Dendritic cell treated with granulocyte-macrophage colony-stimulating factor and Interleukin-4, amounts not matched to agents 40 ng/mL and 50 ng/mL, for 4 days (primary cell): ENCODE measurements around the gene HOPX.
"Not testable (repeated sequence)": the region's sequence is repeated elsewhere in the genome, so short reads cannot be mapped to it uniquely, and the experiment has no call there.

Source experiments
- H3K27ac Mint-ChIP-seq: one replicate; pipeline ENCODE4 v1.8.0; 2022; ENCODE audit warnings: mild to moderate bottlenecking, mixed read lengths
- H3K27me3 Mint-ChIP-seq: one replicate; pipeline ENCODE4 v1.8.0; 2022; ENCODE audit warnings: mild to moderate bottlenecking, mixed read lengths
- H3K36me3 Mint-ChIP-seq: one replicate; pipeline ENCODE4 v1.8.0; 2022; ENCODE audit warnings: low read depth, mixed read lengths
- H3K4me1 Mint-ChIP-seq: one replicate; pipeline ENCODE4 v1.8.0; 2022; ENCODE audit warnings: low read depth, mixed read lengths
- H3K4me3 Mint-ChIP-seq: one replicate; pipeline ENCODE4 v1.8.0; 2022; ENCODE audit warnings: mild to moderate bottlenecking, moderate library complexity, mixed read lengths
- H3K9me3 Mint-ChIP-seq: one replicate; pipeline ENCODE4 v1.8.0; 2022; ENCODE audit warnings: mixed read lengths
- intact Hi-C: fragments of 100-400 bp; cut with micrococcal nuclease; formaldehyde crosslinking; loops from one replicate; pipeline ENCODE4 v1.15.0; 2022

HOPX gene

GRCh38 chr4:56699537-56700105 lies 18.5 kb upstream of the HOPX start:
- Mint-ChIP-seq H3K4me1 (peaks cover 11% of the 10 kb centered on the region), H3K36me3 (no peaks in the 10 kb centered on the region), H3K4me3 (no peak overlapping the region), H3K27me3 (no peaks in the 10 kb centered on the region), H3K9me3 (no peaks in the 10 kb centered on the region), H3K27ac (no peak overlapping the region)
- intact Hi-C loops, result no loop called here

- no peak overlapping the region for H3K4me3 Mint-ChIP-seq
- no peaks in the 10 kb centered on the region for H3K9me3 Mint-ChIP-seq
- H3K27me3 Mint-ChIP-seq, result no peaks in the 10 kb centered on the region
Observed at GRCh38 chr4:56698329-56698728, 17.2 kb upstream of the HOPX start.

GRCh38 chr4:56696056-56696455 lies 15.0 kb upstream of the HOPX start:
- H3K27me3 Mint-ChIP-seq, result peaks cover 2% of the 10 kb centered on the region
- H3K36me3 Mint-ChIP-seq, result no peaks in the 10 kb centered on the region
- H3K27ac Mint-ChIP-seq, result no peak overlapping the region
- peaks cover 6% of the 10 kb centered on the region for H3K4me1 Mint-ChIP-seq
- intact Hi-C loops, result no loop called here
- H3K9me3 Mint-ChIP-seq, result no peaks in the 10 kb centered on the region
- no peak overlapping the region for H3K4me3 Mint-ChIP-seq

More at GRCh38 chr4:56698329-56698728, 17.2 kb upstream of the HOPX start:
- H3K36me3 Mint-ChIP-seq, result no peaks in the 10 kb centered on the region
- H3K27ac Mint-ChIP-seq, result no peak overlapping the region
- intact Hi-C loops, result no loop called here
- peaks cover 6% of the 10 kb centered on the region for H3K4me1 Mint-ChIP-seq

- H3K9me3 Mint-ChIP-seq, intact Hi-C loops, H3K27me3 Mint-ChIP-seq, H3K36me3 Mint-ChIP-seq, H3K27ac Mint-ChIP-seq, H3K4me3 Mint-ChIP-seq, H3K4me1 Mint-ChIP-seq: not testable (repeated sequence)
Observed at GRCh38 chr4:56693476-56693875, 12.4 kb upstream of the HOPX start.

- no peak overlapping the region for H3K4me3 Mint-ChIP-seq
- intact Hi-C loops, result no loop called here
- H3K27ac Mint-ChIP-seq, result no peak overlapping the region
- peaks cover 2% of the 10 kb centered on the region for H3K27me3 Mint-ChIP-seq
- H3K4me1 Mint-ChIP-seq, result peaks cover 6% of the 10 kb centered on the region
- no peaks in the 10 kb centered on the region for H3K36me3 Mint-ChIP-seq
- H3K9me3 Mint-ChIP-seq, result no peaks in the 10 kb centered on the region
Observed at GRCh38 chr4:56692576-56692975, 11.5 kb upstream of the HOPX start.

- H3K27me3 Mint-ChIP-seq, result peaks cover 2% of the 10 kb centered on the region
- intact Hi-C loops, result no loop called here
- no peaks in the 10 kb centered on the region for H3K4me1 Mint-ChIP-seq
- no peak overlapping the region for H3K27ac Mint-ChIP-seq
- no peaks in the 10 kb centered on the region for H3K36me3 Mint-ChIP-seq
- no peaks in the 10 kb centered on the region for H3K9me3 Mint-ChIP-seq
- no peak overlapping the region for H3K4me3 Mint-ChIP-seq
Observed at GRCh38 chr4:56691425-56691824, 10.3 kb upstream of the HOPX start.

GRCh38 chr4:56690393-56690792 lies 9.3 kb upstream of the HOPX start:
- H3K36me3 Mint-ChIP-seq, result no peaks in the 10 kb centered on the region
- no peak overlapping the region for H3K4me3 Mint-ChIP-seq
- no peak overlapping the region for H3K27ac Mint-ChIP-seq
- H3K9me3 Mint-ChIP-seq, result no peaks in the 10 kb centered on the region
- H3K4me1 Mint-ChIP-seq, result no peaks in the 10 kb centered on the region
- H3K27me3 Mint-ChIP-seq, result peaks cover 2% of the 10 kb centered on the region
- intact Hi-C loops, result no loop called here

GRCh38 chr4:56689201-56689969 lies 8.3 kb upstream of the HOPX start:
- H3K36me3 Mint-ChIP-seq, result no peaks in the 10 kb centered on the region
- intact Hi-C loops, result no loop called here
- no peak overlapping the region for H3K4me3 Mint-ChIP-seq
- H3K27ac Mint-ChIP-seq, result no peak overlapping the region
- H3K9me3 Mint-ChIP-seq, result no peaks in the 10 kb centered on the region
- H3K4me1 Mint-ChIP-seq, result peaks cover 4% of the 10 kb centered on the region
- peaks cover 2% of the 10 kb centered on the region for H3K27me3 Mint-ChIP-seq

GRCh38 chr4:56688094-56688647 lies 7.1 kb upstream of the HOPX start:
- peaks cover 2% of the 10 kb centered on the region for H3K27me3 Mint-ChIP-seq
- peaks cover 7% of the 10 kb centered on the region for H3K4me1 Mint-ChIP-seq
- H3K9me3 Mint-ChIP-seq, result no peaks in the 10 kb centered on the region
- H3K36me3 Mint-ChIP-seq, result no peaks in the 10 kb centered on the region
- no peak overlapping the region for H3K4me3 Mint-ChIP-seq
- no peak overlapping the region for H3K27ac Mint-ChIP-seq
- intact Hi-C loops, result no loop called here

GRCh38 chr4:56686537-56687231 lies 5.6 kb upstream of the HOPX start:
- Mint-ChIP-seq H3K4me3 (no peak overlapping the region), H3K4me1 (peaks cover 13% of the 10 kb centered on the region), H3K36me3 (no peaks in the 10 kb centered on the region), H3K27me3 (peaks cover 5% of the 10 kb centered on the region), H3K27ac (no peak overlapping the region), H3K9me3 (no peaks in the 10 kb centered on the region)
- intact Hi-C loops, result no loop called here

- Mint-ChIP-seq H3K27me3 (peaks cover 3% of the 10 kb centered on the region), H3K9me3 (no peaks in the 10 kb centered on the region), H3K36me3 (no peaks in the 10 kb centered on the region), H3K4me3 (no peak overlapping the region), H3K4me1 (peaks cover 23% of the 10 kb centered on the region), H3K27ac (no peak overlapping the region)
- intact Hi-C loops, result no loop called here
Observed at GRCh38 chr4:56684320-56685050, 3.4 kb upstream of the HOPX start.

GRCh38 chr4:56683455-56683854 lies 2.4 kb upstream of the HOPX start:
- no peaks in the 10 kb centered on the region for H3K36me3 Mint-ChIP-seq
- peaks cover 23% of the 10 kb centered on the region for H3K4me1 Mint-ChIP-seq
- intact Hi-C loops, result no loop called here
- no peak overlapping the region for H3K27ac Mint-ChIP-seq
- H3K27me3 Mint-ChIP-seq, result peaks cover 3% of the 10 kb centered on the region
- H3K4me3 Mint-ChIP-seq, result no peak overlapping the region
- H3K9me3 Mint-ChIP-seq, result no peaks in the 10 kb centered on the region

- no peak overlapping the region for H3K4me3 Mint-ChIP-seq
- H3K36me3 Mint-ChIP-seq, result no peaks in the 10 kb centered on the region
- H3K9me3 Mint-ChIP-seq, result no peaks in the 10 kb centered on the region
- intact Hi-C loops, result no loop called here
- H3K4me1 Mint-ChIP-seq, result peaks cover 23% of the 10 kb centered on the region
- H3K27me3 Mint-ChIP-seq, result peaks cover 3% of the 10 kb centered on the region
- no peak overlapping the region for H3K27ac Mint-ChIP-seq
Observed at GRCh38 chr4:56681853-56682525, 893 bp upstream of the HOPX start.
